ENCODE measurements around the gene GNRHR.

GRCh38 chr4:67765928-67766327, 11.7 kb upstream of the GNRHR start:
- TF ChIP-seq, protein P1, sequence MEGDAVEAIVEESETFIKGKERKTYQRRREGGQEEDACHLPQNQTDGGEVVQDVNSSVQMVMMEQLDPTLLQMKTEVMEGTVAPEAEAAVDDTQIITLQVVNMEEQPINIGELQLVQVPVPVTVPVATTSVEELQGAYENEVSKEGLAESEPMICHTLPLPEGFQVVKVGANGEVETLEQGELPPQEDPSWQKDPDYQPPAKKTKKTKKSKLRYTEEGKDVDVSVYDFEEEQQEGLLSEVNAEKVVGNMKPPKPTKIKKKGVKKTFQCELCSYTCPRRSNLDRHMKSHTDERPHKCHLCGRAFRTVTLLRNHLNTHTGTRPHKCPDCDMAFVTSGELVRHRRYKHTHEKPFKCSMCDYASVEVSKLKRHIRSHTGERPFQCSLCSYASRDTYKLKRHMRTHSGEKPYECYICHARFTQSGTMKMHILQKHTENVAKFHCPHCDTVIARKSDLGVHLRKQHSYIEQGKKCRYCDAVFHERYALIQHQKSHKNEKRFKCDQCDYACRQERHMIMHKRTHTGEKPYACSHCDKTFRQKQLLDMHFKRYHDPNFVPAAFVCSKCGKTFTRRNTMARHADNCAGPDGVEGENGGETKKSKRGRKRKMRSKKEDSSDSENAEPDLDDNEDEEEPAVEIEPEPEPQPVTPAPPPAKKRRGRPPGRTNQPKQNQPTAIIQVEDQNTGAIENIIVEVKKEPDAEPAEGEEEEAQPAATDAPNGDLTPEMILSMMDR (IDR thresholded peaks at IDR 0.05): no peak
- TF ChIP-seq POLR2A (IDR thresholded peaks at IDR 0.05): no peak
